Neural progenitor cell (in vitro differentiated cells): Measurements from ENCODE around the gene STK38. TPM values are rescaled to one million over a fixed set of nuclear protein-coding genes. Genes with fewer than 3 reads are reported as not detected.
A peak's percentile ranks its signal among the peaks of the same experiment; 100 is the strongest.

Experiments used
- DNase-seq: peaks from one replicate; pipeline ENCODE4 v3.0.0-alpha.2; 2016; ENCODE audit warnings: low spot score
- H2AFZ ChIP-seq: fragments of 200-600 bp; sonication (generic); replicated peaks from 2 replicates; pipeline ENCODE4 v1.6.1; 2016; ENCODE audit warnings: antibody characterized with exemption
- H3F3A ChIP-seq: fragments of 200-600 bp; sonication (generic); 2 replicates; pipeline ENCODE4 v1.6.1; 2016; ENCODE audit warnings: antibody characterized with exemption, low read depth
- H3K27ac ChIP-seq: fragments of 200-600 bp; sonication (generic); 2 replicates; pipeline ENCODE4 v1.5.1; 2016; ENCODE audit warnings: mild to moderate bottlenecking
- H3K27me3 ChIP-seq: fragments of 200-600 bp; sonication (generic); 2 replicates; pipeline ENCODE4 v1.6.1; 2016; ENCODE audit warnings: mild to moderate bottlenecking, moderate library complexity
- H3K36me3 ChIP-seq: fragments of 200-600 bp; sonication (generic); 2 replicates; pipeline ENCODE4 v1.5.1; 2016
- H3K4me1 ChIP-seq: fragments of 200-600 bp; sonication (generic); 2 replicates; pipeline ENCODE4 v1.6.1; 2016; ENCODE audit warnings: mixed run types
- H3K4me2 ChIP-seq: fragments of 200-600 bp; sonication (generic); 2 replicates; pipeline ENCODE4 v1.6.1; 2016
- H3K4me3 ChIP-seq: fragments of 200-600 bp; sonication (generic); 2 replicates; pipeline ENCODE4 v1.5.1; 2016
- H3K79me2 ChIP-seq: fragments of 200-600 bp; sonication (generic); 2 replicates; pipeline ENCODE4 v1.6.1; 2016; ENCODE audit warnings: low read depth
- H3K9ac ChIP-seq: fragments of 200-600 bp; sonication (generic); 2 replicates; pipeline ENCODE4 v1.6.1; 2016
- H3K9me3 ChIP-seq: fragments of 200-600 bp; sonication (generic); 2 replicates; pipeline ENCODE4 v1.5.1; 2016; ENCODE audit warnings: low read depth
- H4K20me1 ChIP-seq: fragments of 200-600 bp; sonication (generic); 2 replicates; pipeline ENCODE4 v1.6.1; 2016; ENCODE audit warnings: low read depth
- H3K27ac Mint-ChIP-seq: 3 replicates; pipeline ENCODE4 v1.8.0; 2021; ENCODE audit warnings: mixed read lengths
- H3K27me3 Mint-ChIP-seq: 2 replicates; pipeline ENCODE4 v1.8.0; 2022; ENCODE audit warnings: low read depth, mild to moderate bottlenecking, inconsistent platforms, moderate library complexity, mixed read lengths; ENCODE audit not compliant: insufficient read depth
- H3K36me3 Mint-ChIP-seq: 3 replicates; pipeline ENCODE4 v1.8.0; 2021; ENCODE audit warnings: mixed read lengths
- H3K4me1 Mint-ChIP-seq: 3 replicates; pipeline ENCODE4 v1.8.0; 2021; ENCODE audit warnings: mixed read lengths
- H3K4me3 Mint-ChIP-seq: 3 replicates; pipeline ENCODE4 v1.8.0; 2021; ENCODE audit warnings: mild to moderate bottlenecking, moderate library complexity, mixed read lengths
- H3K9me3 Mint-ChIP-seq: 3 replicates; pipeline ENCODE4 v1.8.0; 2020; ENCODE audit warnings: mixed read lengths
- EZH2 ChIP-seq: fragments of 200-600 bp; sonication (generic); IDR thresholded peaks from 2 replicates; pipeline ENCODE4 v1.6.1; 2017; ENCODE audit warnings: antibody characterized with exemption, mild to moderate bottlenecking, moderate library complexity
- EZH2phosphoT487 ChIP-seq: fragments of 200-600 bp; sonication (generic); IDR thresholded peaks from 2 replicates; pipeline ENCODE4 v1.6.1; 2017; ENCODE audit warnings: antibody characterized with exemption
- total RNA-seq: library from RNA; depleted of rRNA; stranded (reverse); fragments of >200 nt; gene quantifications from 2 replicates; pipeline ENCODE4 v1.2.3, GENCODE V29; 2015; ENCODE audit warnings: low replicate concordance
- TF ChIP-seq, protein P1 (sequence below): fragments of 200-600 bp; sonication (generic); IDR thresholded peaks from 2 replicates; pipeline ENCODE4 v1.5.1; 2017; ENCODE audit warnings: antibody characterized with exemption, mild to moderate bottlenecking

Gene STK38
- total RNA-seq, 1 donor from 2014 or later = 31.9 TPM

DNA sequence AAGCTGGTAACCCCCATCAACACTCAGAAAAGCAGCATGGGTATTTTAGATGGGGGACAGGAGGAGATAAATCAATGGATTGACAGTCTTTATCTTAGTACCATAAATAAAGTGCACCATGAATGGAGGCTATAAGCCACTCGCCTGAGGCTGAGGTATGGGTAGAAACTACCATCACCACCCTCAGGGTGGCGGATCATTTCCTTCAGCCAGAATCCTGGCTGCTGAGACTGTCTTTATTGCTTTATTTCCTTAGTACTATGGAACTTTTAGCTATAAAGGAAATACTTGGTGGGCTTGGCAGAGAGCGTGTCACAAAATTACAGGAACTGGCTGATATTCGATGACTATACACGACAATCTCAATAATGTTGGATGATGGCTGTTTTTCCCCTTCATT lies 52.2 kb downstream of the STK38 start:
- H3K9ac ChIP-seq = no peak overlapping the region
- TF ChIP-seq, protein P1, sequence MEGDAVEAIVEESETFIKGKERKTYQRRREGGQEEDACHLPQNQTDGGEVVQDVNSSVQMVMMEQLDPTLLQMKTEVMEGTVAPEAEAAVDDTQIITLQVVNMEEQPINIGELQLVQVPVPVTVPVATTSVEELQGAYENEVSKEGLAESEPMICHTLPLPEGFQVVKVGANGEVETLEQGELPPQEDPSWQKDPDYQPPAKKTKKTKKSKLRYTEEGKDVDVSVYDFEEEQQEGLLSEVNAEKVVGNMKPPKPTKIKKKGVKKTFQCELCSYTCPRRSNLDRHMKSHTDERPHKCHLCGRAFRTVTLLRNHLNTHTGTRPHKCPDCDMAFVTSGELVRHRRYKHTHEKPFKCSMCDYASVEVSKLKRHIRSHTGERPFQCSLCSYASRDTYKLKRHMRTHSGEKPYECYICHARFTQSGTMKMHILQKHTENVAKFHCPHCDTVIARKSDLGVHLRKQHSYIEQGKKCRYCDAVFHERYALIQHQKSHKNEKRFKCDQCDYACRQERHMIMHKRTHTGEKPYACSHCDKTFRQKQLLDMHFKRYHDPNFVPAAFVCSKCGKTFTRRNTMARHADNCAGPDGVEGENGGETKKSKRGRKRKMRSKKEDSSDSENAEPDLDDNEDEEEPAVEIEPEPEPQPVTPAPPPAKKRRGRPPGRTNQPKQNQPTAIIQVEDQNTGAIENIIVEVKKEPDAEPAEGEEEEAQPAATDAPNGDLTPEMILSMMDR = no peak
- TF ChIP-seq EZH2 (no peak), EZH2phosphoT487 (no peak)

DNA sequence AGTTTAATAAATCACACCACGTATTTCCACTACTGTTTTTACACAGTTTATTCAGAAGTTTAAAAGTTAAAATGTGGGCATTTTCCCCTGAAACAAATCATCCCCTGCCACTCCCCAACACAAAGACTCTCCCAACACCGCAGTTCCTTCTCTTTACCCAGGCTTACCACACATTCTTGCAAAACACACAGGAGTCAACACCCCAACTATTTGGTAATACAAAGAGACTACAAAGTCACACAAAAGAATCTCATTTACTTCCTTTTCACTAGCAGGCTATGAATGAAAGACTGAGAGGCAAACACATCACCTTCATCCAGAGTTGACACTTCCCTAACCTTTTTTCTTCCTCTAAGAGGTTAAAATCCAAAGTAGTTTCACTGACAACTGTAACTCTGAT lies 53.4 kb downstream of the STK38 start:
- no peaks in the 10 kb centered on the region for H3K9me3 Mint-ChIP-seq
- no peak overlapping the region for H3K4me3 Mint-ChIP-seq
- peak overlapping the region; percentile 23 for H3K27ac Mint-ChIP-seq
- peaks cover 11% of the 10 kb centered on the region for H3K4me1 Mint-ChIP-seq
- Histone ChIP-seq H3K27ac (peak overlapping the region; percentile 74), H4K20me1 (peaks cover 9% of the 10 kb centered on the region), H2AFZ (no peak overlapping the region), H3K79me2 (no peaks in the 10 kb centered on the region), H3K4me3 (peak overlapping the region; percentile 8), H3K27me3 (no peaks in the 10 kb centered on the region), H3K36me3 (no peaks in the 10 kb centered on the region), H3K9ac (no peak overlapping the region), H3K4me2 (peak overlapping the region; percentile 64), H3K4me1 (peaks cover 28% of the 10 kb centered on the region), H3F3A (peaks cover 32% of the 10 kb centered on the region), H3K9me3 (no peaks in the 10 kb centered on the region)
- H3K27me3 Mint-ChIP-seq = peaks cover 4% of the 10 kb centered on the region
- peaks cover 51% of the 10 kb centered on the region for H3K36me3 Mint-ChIP-seq
- peak; percentile 58 for DNase-seq
- TF ChIP-seq, protein P1 = no peak
- no peak for TF ChIP-seq EZH2phosphoT487
- no peak for TF ChIP-seq EZH2

More for the DNA sequence above, 52.2 kb downstream of the STK38 start:
- Histone ChIP-seq H3F3A (peaks cover 32% of the 10 kb centered on the region), H4K20me1 (peaks cover 9% of the 10 kb centered on the region), H3K4me3 (no peak overlapping the region), H2AFZ (no peak overlapping the region), H3K4me1 (peaks cover 28% of the 10 kb centered on the region), H3K36me3 (no peaks in the 10 kb centered on the region), H3K27me3 (no peaks in the 10 kb centered on the region), H3K79me2 (no peaks in the 10 kb centered on the region), H3K9me3 (no peaks in the 10 kb centered on the region), H3K27ac (peak overlapping the region; percentile 74), H3K4me2 (no peak overlapping the region)
- DNase-seq = no peak
- peaks cover 4% of the 10 kb centered on the region for H3K27me3 Mint-ChIP-seq
- H3K4me3 Mint-ChIP-seq = no peak overlapping the region
- H3K27ac Mint-ChIP-seq = no peak overlapping the region
- H3K9me3 Mint-ChIP-seq = no peaks in the 10 kb centered on the region
- H3K4me1 Mint-ChIP-seq = peaks cover 11% of the 10 kb centered on the region
- H3K36me3 Mint-ChIP-seq = peaks cover 49% of the 10 kb centered on the region

DNA sequence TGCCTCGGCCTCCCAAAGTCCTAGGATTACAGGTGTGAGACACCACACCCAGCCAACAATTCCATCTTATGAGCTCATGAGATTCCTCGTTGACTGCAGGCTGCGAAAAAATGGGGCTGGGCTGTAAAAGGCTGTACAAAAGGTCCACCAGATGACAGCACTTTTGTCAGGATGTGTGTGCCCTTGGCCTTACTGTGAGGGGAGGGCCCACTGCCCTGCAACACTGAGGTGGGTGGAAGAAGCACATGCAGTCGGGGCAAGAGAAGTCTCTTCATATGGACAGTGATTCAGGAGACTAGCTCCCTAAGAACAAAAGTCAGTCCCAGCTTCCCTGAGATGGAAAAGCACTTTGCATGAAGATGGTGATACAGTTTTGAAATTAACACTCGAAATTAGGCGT lies 54.0 kb downstream of the STK38 start:
- H3K27me3 Mint-ChIP-seq = peaks cover 4% of the 10 kb centered on the region
- Histone ChIP-seq H3K4me2 (peak overlapping the region; percentile 64), H3K36me3 (no peaks in the 10 kb centered on the region), H4K20me1 (peaks cover 9% of the 10 kb centered on the region), H3K4me1 (peaks cover 28% of the 10 kb centered on the region), H3K9me3 (no peaks in the 10 kb centered on the region), H3K27me3 (no peaks in the 10 kb centered on the region), H3K27ac (peak overlapping the region; percentile 74), H3K79me2 (no peaks in the 10 kb centered on the region), H3K9ac (no peak overlapping the region), H3F3A (peaks cover 32% of the 10 kb centered on the region), H2AFZ (no peak overlapping the region), H3K4me3 (no peak overlapping the region)
- no peak overlapping the region for H3K27ac Mint-ChIP-seq
- TF ChIP-seq, protein P1 = no peak
- TF ChIP-seq EZH2phosphoT487 = no peak
- no peak for TF ChIP-seq EZH2
- H3K36me3 Mint-ChIP-seq = peaks cover 50% of the 10 kb centered on the region
- H3K9me3 Mint-ChIP-seq = no peaks in the 10 kb centered on the region
- no peak for DNase-seq
- no peak overlapping the region for H3K4me3 Mint-ChIP-seq
- peaks cover 11% of the 10 kb centered on the region for H3K4me1 Mint-ChIP-seq
